Activated T-cell treated with anti-CD3 and anti-CD28 coated beads for 1 hour (primary cell): ENCODE results near the gene RICTOR.
A peak's percentile ranks its signal among the peaks of the same experiment; 100 is the strongest.

Experiments used
- DNase-seq: peaks from one replicate; pipeline ENCODE4 v3.0.0-alpha.2; 2020; ENCODE audit warnings: low read depth

RICTOR gene

DNA sequence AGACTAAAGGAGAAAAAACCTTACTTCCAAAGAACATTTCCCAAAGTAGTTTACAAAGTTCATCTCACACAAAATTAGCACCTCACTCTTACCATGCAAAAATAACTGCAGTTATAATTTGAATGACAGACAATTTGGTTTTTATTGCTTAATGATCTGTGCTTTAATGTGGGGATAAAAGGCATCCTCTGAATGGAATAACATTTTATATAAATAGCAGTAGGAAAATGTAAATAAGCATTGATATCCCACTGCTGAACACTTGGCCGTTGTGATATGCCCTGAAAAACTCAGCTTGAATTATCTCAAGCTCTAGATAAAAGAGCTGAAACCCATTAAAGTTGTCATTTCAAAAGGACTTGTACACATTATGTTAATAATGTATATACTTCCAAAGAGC is 135.2 kb downstream of the RICTOR start:
- DNase-seq: no peak

DNA sequence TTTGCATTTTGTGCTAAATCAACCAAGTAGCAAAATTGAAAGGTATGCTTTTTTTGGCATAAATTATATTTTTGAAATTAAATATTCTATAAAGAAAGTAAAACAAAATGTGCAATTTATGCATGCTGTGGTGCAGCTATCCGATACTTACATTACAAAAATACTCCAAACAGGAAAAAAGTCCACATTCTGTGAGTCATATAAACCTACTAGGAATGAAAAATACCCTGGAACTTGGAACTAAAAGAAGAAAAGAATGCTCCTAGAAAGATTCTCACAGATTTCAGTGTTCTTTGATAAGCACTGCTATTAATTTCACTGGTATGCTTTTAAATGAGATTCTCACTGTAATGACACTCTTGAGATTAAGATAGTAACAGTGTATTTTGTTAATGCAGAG is 135.8 kb downstream of the RICTOR start:
- DNase-seq: no peak

DNA sequence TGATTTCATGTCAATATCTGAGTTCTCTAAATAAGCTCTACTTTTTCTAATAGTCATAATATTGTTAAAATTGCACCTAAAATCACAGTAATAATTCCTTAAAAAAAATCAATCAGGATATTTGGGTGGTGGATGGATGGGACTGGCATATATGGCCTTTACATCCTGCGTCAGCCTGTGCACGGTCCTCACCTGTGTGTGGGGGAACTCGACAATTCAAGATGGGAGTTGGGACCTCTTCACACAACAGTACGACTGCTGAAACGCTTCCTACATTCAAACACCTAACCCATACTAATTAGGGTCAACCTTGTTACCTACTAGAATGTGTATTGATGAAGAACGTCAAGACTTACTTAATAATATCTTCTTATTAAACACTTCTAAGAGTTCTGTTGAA is 137.9 kb downstream of the RICTOR start:
- no peak for DNase-seq

DNA sequence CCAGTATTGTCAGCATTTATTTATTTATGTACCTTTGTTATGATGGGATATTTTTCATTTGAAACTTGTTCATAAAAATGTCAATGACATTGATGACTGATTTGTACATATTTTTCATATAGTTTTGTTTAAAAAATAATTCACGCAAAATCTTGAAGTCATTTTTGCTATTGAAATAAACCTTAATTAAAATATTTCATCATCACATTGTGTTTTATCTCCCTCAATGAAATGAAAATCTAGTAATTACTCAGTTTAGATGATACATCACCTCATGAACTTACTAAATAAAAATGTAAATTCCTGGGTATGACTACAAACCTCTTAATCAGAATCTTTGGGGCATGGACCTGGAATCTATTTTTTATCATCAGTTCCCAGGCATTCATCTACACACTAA is 138.8 kb downstream of the RICTOR start:
- DNase-seq: no peak

DNA sequence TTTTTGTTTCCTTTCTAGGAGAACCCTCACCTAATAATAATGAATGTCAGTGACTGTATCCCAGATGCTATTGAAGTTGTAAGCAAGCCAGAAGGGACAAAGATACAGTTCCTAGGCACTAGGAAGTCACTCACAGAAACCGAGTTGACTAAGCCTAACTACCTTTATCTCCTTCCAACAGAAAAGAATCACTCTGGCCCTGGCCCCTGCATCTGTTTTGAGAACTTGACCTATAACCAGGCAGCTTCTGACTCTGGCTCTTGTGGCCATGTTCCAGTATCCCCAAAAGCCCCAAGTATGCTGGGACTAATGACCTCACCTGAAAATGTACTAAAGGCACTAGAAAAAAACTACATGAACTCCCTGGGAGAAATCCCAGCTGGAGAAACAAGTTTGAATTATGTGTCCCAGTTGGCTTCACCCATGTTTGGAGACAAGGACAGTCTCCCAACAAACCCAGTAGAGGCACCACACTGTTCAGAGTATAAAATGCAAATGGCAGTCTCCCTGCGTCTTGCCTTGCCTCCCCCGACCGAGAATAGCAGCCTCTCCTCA is 141.3 kb downstream of the RICTOR start:
- no peak for DNase-seq

DNA sequence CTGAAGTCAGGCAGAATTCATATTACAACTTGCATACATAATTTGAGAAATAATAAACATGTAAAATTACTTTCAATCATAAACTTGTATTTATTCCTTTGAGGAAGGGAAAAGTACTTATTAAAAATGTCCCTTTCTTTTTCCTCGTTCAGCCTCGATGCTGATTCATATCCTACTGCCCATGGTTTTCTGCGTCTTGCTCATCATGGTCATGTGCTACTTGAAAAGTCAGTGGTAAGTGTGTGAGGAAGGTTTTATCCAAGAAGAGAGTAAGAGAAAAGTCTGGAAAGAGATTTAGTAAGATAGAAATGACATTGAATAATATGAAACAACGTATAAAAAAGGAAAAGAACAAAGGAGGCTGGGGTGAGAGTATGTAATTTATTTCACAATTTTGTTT is 142.5 kb downstream of the RICTOR start:
- no peak for DNase-seq

DNA sequence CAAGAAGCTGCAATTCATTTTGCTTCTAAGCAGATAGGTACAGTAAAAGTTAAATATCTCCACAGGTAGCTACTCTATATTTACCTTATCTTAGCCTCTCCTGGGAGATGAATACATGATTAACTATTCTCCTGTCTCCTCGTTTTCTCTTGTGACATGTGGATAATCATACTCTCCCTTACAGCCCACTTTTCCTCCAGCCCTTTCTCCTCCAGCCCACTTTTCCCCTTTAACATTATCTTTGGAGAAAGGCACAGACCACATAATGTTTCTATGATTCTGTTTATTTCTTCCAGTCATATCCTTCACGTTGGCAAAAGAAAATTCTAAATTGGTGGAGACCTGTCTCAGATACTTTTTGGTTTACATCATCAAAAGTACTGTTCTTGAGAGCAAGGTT is 144.4 kb downstream of the RICTOR start:
- no peak for DNase-seq

DNA sequence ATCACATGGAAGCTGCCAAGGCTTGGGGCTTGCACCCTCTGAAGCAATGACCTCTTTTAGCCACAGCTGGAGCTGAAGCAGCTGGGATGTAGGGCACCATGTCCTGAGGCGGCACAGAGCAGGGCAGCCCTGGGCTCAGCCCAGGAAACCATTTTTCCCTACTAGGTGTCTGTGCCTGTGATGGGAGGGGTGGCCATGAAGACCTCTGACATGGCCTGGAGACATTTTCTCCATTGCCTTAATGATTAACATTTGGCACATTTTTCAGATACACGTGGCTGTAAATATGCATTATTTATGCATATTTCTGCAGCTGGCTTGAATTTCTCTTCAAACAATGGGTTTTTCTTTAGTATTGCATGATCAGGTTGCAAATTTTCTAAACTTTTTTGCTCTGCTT is 146.7 kb downstream of the RICTOR start:
- no peak for DNase-seq

DNA sequence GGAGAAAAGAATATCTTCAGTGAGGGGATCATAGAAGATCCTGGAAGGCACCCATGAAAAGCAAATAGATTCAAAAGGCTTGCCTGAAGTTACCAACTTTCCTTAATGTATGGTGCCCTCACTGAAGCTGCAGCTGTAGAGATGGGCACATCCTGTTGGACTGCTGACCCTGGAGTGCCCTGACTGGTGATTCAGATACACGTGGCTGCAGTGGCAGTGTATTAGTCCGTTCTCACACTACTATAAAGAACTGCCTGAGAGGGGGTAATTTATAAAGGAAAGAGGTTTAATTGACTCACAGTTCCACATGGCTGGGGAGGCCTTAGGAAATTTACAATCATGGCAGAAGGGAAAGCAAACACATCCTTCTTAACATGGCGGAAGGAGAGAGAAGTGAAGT is 148.1 kb downstream of the RICTOR start:
- DNase-seq: no peak

DNA sequence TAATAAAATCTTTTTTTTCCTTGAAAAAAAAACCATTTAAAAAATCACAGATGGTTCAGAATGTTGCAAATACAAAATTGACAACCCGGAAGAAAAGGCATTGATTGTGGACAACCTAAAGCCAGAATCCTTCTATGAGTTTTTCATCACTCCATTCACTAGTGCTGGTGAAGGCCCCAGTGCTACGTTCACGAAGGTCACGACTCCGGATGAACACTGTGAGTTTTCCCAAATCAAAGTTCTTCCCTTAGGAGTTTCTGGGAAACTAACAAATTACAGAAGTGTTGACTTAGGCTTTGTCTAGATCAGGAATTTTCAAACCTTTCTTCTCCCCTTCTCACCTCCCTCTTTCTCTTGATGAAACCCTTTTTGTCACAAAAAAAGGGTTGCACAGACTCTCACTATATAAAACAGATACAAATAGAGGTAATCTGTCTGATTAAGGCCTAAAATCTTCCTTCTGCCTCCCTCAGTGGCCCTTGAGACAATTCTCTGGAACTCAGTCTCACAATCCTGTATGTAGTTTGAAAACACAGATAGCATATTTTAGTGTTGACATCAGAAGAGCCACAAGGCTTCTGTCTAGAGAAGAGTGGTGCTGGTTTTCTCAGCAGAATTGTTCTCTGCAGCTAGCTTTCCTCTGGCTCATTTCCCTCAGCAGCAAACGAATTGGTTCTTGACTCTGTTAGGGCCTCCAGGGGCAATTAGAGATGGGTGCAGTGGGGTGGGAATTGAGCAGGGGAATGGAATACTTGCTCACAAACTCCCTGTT is 148.9 kb downstream of the RICTOR start:
- DNase-seq: no peak

DNA sequence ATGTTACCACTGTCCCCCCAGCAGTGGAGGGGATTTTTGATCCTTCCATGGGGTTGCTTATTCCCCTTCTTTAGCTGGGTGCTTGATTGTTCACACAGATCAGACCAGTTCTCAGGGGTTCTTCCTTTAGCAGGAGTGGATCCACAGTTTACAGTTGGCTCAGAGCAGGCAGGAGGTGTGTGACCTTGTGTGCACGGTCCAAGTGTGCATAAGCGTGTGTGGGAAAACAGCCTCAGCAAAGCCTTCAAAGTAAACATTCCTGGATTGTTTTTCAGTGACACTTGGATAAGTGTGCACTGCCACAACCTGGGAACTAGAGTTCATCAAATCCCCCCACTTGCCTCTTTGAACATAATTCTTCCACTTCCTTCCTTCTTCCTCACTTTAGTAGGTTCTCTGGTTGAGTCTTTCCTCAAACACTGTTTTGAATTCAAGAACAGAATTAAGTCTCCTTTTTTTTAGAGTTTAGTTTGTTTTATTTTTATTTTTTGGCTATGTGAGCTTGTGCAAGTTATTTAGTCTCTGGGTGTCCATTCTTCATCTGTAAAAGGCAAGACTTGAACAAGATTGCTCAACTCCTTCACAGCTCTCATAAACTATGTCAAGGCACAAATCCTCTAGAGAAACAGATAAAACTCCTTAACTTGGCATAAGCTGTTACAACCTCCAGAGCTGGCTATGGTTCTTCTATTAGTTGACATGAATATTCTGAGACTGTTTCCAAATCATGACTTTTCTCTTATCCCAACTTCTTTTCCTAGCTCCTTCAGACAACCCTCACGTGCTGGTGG is 150.3 kb downstream of the RICTOR start:
- no peak for DNase-seq

DNA sequence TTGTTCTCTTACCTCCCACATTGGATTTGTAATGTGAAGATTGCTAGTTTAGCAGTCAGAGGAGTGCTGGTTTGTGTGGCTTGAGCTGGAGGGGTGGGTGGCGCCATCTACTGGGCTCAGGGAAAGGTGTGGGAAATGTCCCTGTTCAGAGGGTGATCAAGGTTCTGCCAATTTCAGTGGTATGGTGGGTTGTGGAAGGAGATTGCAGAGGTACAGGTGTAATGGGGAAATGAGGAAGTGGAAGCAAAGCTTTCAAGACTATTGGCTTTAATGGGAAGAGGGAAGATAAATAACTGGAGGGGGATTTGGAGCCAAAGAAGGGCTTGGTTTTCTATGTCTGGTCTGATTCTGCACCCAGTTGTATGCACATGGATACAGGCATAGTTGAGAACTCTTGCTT is 152.0 kb downstream of the RICTOR start:
- peak; percentile 16 for DNase-seq

DNA sequence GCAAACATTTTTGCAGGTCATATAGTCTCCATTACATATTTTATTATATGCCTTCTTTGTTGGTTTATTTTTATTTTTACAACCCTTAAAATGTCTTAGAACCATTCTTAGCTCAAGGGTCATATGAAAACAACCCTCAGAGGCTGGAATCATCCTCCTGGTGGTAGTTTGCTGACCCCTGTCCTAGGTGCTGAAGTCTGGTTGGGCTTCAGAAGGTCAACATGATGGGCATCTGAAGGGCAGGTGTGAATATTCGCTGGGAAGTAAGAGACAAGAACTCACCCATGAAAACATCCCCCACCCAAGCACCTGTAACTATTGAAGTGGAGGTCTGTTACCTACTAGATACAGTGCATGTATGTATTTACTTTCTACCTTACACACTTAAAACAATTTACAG is 153.0 kb downstream of the RICTOR start:
- no peak for DNase-seq

DNA sequence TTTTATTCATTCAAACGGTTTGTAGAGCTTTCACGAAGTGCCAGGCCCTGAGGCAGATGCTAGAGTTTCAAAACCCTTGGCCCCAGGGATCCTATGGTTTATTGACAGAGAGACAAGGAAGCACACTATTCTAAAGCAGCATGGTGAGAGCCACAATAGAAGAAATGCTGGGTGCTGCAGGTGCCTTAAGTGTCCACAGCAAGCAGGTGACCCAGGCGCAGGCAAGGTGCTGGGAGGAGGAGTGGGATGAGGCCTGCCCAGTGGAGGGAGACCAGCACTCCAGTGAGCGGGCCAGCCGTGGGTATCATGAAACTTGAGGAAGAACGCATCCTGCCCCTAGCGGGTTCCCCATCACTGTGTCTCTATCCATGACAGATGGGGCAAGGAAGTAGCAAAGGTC is 157.4 kb downstream of the RICTOR start:
- DNase-seq: no peak

DNA sequence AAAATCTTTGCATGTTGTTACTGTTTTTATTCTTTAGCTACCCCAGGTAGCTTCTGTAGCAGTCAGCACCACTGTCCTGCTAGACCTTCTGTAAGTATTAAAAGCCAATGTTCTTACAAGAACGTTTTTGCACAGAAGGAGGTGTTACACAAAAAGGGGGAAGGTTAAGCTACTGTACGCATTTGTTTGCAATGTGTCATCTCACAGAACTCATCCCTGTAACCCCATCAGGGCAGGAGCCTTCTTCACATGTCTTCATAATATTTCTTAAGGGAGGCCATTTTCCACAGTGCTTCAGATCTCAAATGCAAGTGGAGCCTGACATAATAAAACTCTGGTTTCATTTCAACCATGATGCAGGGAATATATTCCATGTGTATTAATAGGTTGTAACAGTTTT is 160.5 kb downstream of the RICTOR start:
- no peak for DNase-seq

DNA sequence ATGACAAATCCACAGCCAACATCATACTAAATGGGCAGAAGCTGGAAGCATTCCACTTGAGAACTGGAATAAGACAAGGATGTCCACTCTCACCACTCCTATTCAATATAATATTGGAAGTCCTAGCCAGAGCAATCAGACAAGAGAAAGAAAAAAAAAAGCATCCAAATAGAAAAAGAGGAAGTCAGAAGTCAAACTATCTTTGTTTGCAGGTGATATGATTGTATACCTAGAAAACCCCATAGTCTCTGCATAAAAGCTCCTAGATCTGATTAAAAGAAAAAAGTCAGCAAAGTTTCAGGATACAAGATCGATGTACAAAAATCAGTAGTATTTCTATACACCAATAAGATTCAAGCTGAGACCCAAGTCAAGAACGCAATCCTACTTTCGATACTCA is 162.3 kb downstream of the RICTOR start:
- DNase-seq: no peak

DNA sequence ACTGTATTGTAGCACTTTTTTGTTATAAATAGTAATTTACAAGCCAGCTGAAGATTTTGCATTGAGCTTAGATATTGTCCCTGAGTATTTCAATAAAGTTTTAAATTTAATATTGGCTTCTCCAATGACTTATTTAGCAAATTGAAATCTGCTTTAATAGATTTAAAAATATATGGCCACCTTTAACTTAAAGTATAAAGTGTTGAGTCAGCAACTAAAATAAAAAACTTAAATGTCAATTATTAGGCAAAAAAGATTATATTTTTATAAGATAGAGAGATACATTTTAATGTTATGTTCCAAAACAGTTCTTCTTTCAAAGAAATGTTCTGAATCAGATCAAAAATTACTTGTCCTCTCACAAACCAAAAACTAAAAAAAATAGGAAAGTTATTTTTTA is 167.7 kb downstream of the RICTOR start:
- no peak for DNase-seq

DNA sequence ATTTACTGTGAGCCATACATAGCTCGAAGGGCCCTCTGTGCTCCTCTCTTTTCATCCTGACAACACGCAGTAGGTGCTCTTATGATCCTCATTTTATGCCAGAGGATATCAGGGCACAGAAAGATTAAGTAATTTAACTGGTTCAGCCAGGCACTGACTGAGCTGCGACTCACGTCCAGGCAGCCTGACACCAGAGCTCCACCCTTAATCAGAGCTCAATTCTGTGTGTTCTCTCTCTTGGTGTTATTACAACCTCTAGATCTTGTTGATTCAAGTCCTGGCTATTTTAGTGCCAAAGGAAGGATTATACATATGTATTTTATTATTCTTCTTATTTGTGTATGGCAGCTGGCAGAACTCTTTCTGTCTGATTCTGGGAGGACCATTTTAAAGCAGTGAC is 168.7 kb downstream of the RICTOR start:
- DNase-seq: no peak

DNA sequence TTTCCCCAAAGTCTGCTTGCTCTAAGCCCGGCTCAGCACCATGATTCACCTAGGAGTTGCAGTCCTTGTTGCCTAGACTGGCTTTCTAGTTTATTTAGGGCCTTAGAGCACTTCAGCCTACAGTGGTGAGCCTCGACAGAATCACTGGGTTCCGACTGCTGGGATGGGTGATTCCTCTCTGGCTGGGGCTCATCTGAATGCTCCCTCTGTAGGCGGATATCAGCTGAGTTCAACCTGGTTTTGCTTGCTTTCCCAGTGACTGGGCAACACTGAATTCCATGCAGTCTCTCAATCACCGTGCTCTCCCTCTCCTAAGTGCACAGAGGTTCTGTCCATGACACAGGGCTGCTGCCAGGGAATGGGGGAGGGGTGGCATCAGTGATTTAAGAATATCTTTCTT is 174.3 kb downstream of the RICTOR start:
- DNase-seq: no peak

DNA sequence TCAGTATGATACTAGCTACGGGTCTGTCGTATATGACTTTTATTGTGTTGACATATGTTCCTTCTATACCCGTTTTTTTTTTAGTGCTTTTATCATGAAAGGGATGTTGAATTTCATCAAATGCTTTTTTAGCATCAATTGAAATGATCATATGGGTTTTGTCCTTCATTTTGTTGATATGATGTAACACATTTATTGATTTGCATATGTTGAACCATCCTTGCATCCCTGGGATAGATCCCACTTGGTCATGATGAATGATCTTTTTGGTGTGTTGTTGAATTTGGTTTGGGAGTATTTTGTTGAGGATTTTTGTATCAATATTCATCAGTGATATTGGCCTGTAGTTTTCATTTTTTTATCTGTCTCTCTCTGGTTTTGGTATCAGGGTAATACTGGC is 177.4 kb downstream of the RICTOR start:
- no peak for DNase-seq

DNA sequence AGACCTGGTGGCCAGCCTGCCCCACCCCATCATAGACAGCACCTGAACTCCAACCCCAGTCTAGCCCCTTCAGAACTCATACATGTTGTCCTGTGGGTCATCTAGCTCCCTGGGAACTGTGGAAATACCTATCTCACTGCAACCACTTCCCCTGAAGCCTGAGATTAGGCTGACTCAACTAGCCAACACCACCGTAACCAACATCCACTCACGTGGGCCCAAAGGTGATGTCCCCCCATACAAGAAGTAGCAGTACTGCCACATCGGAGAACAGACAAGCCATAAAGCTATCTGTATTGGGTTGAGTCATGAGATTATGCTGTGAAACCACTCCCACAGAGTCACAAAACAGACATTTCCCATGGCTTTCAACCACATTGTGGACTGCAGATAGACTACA is 181.8 kb downstream of the RICTOR start:
- DNase-seq: no peak

DNA sequence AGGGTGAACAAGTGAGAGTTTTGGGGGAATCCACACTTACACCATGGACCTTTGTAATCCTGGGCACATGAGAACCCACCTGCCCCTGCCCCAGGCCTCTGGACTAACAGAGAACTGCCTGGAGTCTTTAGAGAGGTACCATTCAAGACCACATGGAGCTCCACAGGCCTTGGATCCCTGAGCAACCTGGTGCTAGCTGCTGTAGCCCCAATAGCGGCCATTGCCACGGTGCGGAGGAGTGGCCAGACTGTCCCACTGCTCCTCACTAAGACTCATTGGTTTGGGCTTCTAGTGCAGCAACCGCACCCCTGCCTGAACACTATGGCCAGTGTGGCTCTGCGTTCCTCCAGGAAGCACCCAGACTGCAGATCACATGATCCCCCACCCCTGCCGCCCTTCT is 182.6 kb downstream of the RICTOR start:
- no peak for DNase-seq

DNA sequence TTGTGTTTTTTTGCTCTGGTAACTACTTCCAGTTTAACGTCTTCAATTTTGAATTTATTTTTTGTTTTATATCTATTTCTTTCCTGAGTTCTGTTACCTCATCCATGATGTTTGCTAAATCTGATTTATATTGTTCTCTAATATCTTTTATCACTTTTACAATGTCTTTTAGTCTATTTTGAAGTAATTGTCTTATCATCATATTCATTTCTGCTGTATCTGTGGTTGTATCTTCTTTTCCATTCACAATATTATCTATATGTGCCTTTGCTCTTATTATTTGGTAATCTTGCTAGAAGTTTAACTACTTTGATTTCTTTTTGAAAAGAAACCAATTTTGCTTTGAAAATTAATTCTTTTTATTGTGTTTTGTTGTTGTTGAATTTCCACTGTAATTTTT is 184.8 kb downstream of the RICTOR start:
- DNase-seq: no peak

DNA sequence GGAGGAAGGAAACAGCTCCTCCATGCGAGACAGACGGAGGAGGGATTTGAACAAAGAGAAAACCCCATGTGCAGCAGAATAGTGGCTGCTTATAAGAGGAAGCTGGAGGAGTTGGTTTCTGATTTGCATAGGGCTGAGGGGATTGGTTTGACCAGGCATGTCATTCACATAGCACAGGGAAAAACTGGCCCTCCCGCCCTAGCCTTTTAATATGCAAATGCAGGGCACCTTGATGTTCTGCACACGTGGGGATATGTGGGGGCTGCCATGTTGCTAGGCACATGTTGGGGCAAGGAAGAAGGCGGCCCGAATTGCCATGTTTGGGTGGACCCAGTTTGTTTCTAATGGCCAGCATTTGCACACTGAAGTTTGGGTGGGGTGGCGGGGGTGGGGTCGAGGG is 186.2 kb downstream of the RICTOR start:
- DNase-seq: no peak
